Brain microvascular endothelial cell (primary cell): Measurements from ENCODE around the gene NELFB.

Source experiments
- DNase-seq: peaks from one replicate; pipeline ENCODE4 v3.0.0-alpha.2; 2020
- H3K27ac ChIP-seq: fragments of 250-450 bp; sonication (Bioruptor Pico); 2 replicates; pipeline ENCODE4 v1.5.1; 2020; ENCODE audit warnings: mild to moderate bottlenecking, moderate library complexity
- H3K27me3 ChIP-seq: fragments of 250-450 bp; sonication (Bioruptor Pico); replicated peaks from 2 replicates; pipeline ENCODE4 v1.5.1; 2020; ENCODE audit warnings: mild to moderate bottlenecking
- H3K36me3 ChIP-seq: fragments of 250-450 bp; sonication (Bioruptor Pico); replicated peaks from 2 replicates; pipeline ENCODE4 v1.5.1; 2020; ENCODE audit warnings: mild to moderate bottlenecking
- H3K4me3 ChIP-seq: 2 replicates; pipeline ENCODE4 v1.5.1; 2011; ENCODE audit warnings: low read depth, mild to moderate bottlenecking, control low read depth, low read length, moderate library complexity
- in situ Hi-C: cut with HindIII; loops from 2 replicates; pipeline ENCODE4 v1.10.0; 2017; ENCODE audit warnings: low sequenced_read_pairs, low pct_ligation_motif_present
- TF ChIP-seq, protein P1 (sequence below): IDR thresholded peaks from 2 replicates; pipeline ENCODE4 v1.5.1; 2011; ENCODE audit warnings: low read depth, mild to moderate bottlenecking, moderate library complexity, low read length, control low read depth, inconsistent platforms; ENCODE audit errors: missing control alignments

Gene NELFB

GRCh38 chr9:137229903-137230704 is 25.0 kb upstream of the NELFB start:
- no peak overlapping the region for H3K27ac ChIP-seq
- no peaks in the 10 kb centered on the region for H3K36me3 ChIP-seq
- H3K4me3 ChIP-seq = no peak overlapping the region
- in situ Hi-C loops = no loop called here
- TF ChIP-seq, protein P1, sequence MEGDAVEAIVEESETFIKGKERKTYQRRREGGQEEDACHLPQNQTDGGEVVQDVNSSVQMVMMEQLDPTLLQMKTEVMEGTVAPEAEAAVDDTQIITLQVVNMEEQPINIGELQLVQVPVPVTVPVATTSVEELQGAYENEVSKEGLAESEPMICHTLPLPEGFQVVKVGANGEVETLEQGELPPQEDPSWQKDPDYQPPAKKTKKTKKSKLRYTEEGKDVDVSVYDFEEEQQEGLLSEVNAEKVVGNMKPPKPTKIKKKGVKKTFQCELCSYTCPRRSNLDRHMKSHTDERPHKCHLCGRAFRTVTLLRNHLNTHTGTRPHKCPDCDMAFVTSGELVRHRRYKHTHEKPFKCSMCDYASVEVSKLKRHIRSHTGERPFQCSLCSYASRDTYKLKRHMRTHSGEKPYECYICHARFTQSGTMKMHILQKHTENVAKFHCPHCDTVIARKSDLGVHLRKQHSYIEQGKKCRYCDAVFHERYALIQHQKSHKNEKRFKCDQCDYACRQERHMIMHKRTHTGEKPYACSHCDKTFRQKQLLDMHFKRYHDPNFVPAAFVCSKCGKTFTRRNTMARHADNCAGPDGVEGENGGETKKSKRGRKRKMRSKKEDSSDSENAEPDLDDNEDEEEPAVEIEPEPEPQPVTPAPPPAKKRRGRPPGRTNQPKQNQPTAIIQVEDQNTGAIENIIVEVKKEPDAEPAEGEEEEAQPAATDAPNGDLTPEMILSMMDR = no peak
- no peak for DNase-seq
- H3K27me3 ChIP-seq = no peaks in the 10 kb centered on the region

DNA sequence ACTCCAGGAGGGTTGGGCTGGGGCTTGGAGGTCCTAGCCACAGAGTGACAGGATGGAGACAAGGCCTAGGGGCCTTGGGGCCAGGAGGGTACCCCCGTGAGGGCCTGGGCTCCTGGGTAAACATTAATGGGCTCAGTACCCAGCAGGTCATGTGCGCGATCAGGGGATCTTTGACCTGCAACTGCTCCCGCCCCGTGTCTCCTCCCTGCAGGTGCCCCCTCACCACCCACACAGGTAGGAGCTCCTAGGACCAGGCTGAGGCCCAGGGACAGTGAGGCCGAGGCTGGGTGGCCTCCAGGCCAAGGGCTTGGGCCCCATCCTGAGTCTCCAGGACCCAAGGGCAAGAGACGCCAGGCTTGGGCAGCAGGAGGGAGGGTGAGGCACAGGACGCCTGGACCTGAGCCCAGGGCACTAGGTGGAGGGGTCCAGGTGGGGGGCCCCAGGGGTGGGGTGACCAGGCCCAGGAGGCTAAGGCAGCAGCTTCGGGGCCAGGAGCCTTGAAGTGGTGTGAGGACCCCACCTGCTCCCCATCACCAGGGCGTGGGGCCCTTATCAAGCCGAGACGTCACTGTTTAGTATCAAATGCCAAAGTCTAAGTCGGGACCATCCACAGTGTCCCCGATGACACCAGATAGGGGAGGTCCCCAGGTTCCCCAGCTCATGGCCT is 24.3 kb upstream of the NELFB start, which contains the start of gene SLC34A3:
SLC34A3 (plus strand) TSS at position 197 of the 667 bp plus-strand sequence. CDS start 802 bp downstream, outside the sequence.
- H3K27ac ChIP-seq = no peak within 1 kb of the TSS
- no peaks in the 10 kb centered on the region for H3K27me3 ChIP-seq
- DNase-seq = no peak
- in situ Hi-C loops = no loop called here
- TF ChIP-seq, protein P1 = no peak
- no peaks in the 10 kb centered on the region for H3K36me3 ChIP-seq
- H3K4me3 ChIP-seq = no peak within 1 kb of the TSS

DNA sequence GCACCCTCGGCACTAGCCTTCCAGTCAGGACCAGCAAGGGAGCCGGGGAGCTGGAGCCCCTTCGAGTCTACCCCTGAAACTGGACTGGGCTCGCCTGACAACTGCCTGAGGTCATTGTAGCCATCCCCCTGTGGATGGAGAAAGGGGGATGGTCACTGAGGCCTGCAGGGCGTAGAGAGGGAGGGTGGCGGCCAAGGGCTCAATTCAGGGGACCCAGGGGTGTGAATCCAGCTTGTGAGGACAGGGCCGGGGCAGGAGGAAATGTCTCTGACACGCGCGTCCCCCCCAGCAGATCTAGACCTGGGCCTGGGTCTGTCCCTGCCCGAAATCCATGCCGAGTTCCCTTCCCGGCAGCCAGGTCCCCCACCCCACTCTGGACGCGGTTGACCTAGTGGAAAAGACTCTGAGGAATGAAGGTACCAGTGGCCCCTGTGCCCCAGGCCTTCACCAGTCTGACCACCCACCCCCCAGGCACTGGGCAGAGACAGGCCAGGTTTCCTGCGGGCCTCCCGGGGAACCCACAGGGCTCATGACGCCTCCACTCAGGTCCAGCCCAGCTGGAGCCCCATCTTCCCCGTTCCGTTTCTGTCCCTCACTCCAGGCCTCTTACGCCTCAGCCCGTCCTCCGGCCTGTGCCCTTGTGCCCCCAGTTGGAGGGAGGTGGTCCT is 23.6 kb upstream of the NELFB start:
- in situ Hi-C loops = no loop called here
- H3K27ac ChIP-seq = no peak overlapping the region
- H3K27me3 ChIP-seq = no peaks in the 10 kb centered on the region
- TF ChIP-seq, protein P1 = no peak
- H3K36me3 ChIP-seq = no peaks in the 10 kb centered on the region
- DNase-seq = no peak
- no peak overlapping the region for H3K4me3 ChIP-seq

- no peak for DNase-seq
- TF ChIP-seq, protein P1 = no peak
- Histone ChIP-seq H3K27ac (no peak overlapping the region), H3K4me3 (no peak overlapping the region), H3K36me3 (no peaks in the 10 kb centered on the region), H3K27me3 (no peaks in the 10 kb centered on the region)
- in situ Hi-C loops = no loop called here
Measured at GRCh38 chr9:137232101-137232500, 23.0 kb upstream of the NELFB start.

- no peaks in the 10 kb centered on the region for H3K36me3 ChIP-seq
- in situ Hi-C loops = no loop called here
- DNase-seq = no peak
- no peak overlapping the region for H3K27ac ChIP-seq
- H3K4me3 ChIP-seq = no peak overlapping the region
- TF ChIP-seq, protein P1 = no peak
- no peaks in the 10 kb centered on the region for H3K27me3 ChIP-seq
Measured at GRCh38 chr9:137232510-137232909, 22.6 kb upstream of the NELFB start.
